Neural progenitor cell (in vitro differentiated cells): ENCODE results near the gene RMND5A. TPM values are rescaled to one million over a fixed set of nuclear protein-coding genes. Genes with fewer than 3 reads are reported as not detected.
A peak's percentile ranks its signal among the peaks of the same experiment; 100 is the strongest.

Experiments
- DNase-seq: peaks from one replicate; pipeline ENCODE4 v3.0.0-alpha.2; 2016; ENCODE audit warnings: low spot score
- H2AFZ ChIP-seq: fragments of 200-600 bp; sonication (generic); replicated peaks from 2 replicates; pipeline ENCODE4 v1.6.1; 2016; ENCODE audit warnings: antibody characterized with exemption
- H3F3A ChIP-seq: fragments of 200-600 bp; sonication (generic); 2 replicates; pipeline ENCODE4 v1.6.1; 2016; ENCODE audit warnings: antibody characterized with exemption, low read depth
- H3K27ac ChIP-seq: fragments of 200-600 bp; sonication (generic); 2 replicates; pipeline ENCODE4 v1.5.1; 2016; ENCODE audit warnings: mild to moderate bottlenecking
- H3K27me3 ChIP-seq: fragments of 200-600 bp; sonication (generic); 2 replicates; pipeline ENCODE4 v1.6.1; 2016; ENCODE audit warnings: mild to moderate bottlenecking, moderate library complexity
- H3K36me3 ChIP-seq: fragments of 200-600 bp; sonication (generic); 2 replicates; pipeline ENCODE4 v1.5.1; 2016
- H3K4me1 ChIP-seq: fragments of 200-600 bp; sonication (generic); 2 replicates; pipeline ENCODE4 v1.6.1; 2016; ENCODE audit warnings: mixed run types
- H3K4me2 ChIP-seq: fragments of 200-600 bp; sonication (generic); 2 replicates; pipeline ENCODE4 v1.6.1; 2016
- H3K4me3 ChIP-seq: fragments of 200-600 bp; sonication (generic); 2 replicates; pipeline ENCODE4 v1.5.1; 2016
- H3K79me2 ChIP-seq: fragments of 200-600 bp; sonication (generic); 2 replicates; pipeline ENCODE4 v1.6.1; 2016; ENCODE audit warnings: low read depth
- H3K9ac ChIP-seq: fragments of 200-600 bp; sonication (generic); 2 replicates; pipeline ENCODE4 v1.6.1; 2016
- H3K9me3 ChIP-seq: fragments of 200-600 bp; sonication (generic); 2 replicates; pipeline ENCODE4 v1.5.1; 2016; ENCODE audit warnings: low read depth
- H4K20me1 ChIP-seq: fragments of 200-600 bp; sonication (generic); 2 replicates; pipeline ENCODE4 v1.6.1; 2016; ENCODE audit warnings: low read depth
- H3K27ac Mint-ChIP-seq: 3 replicates; pipeline ENCODE4 v1.8.0; 2021; ENCODE audit warnings: mixed read lengths
- H3K27me3 Mint-ChIP-seq: 2 replicates; pipeline ENCODE4 v1.8.0; 2022; ENCODE audit warnings: low read depth, mild to moderate bottlenecking, inconsistent platforms, moderate library complexity, mixed read lengths; ENCODE audit not compliant: insufficient read depth
- H3K36me3 Mint-ChIP-seq: 3 replicates; pipeline ENCODE4 v1.8.0; 2021; ENCODE audit warnings: mixed read lengths
- H3K4me1 Mint-ChIP-seq: 3 replicates; pipeline ENCODE4 v1.8.0; 2021; ENCODE audit warnings: mixed read lengths
- H3K4me3 Mint-ChIP-seq: 3 replicates; pipeline ENCODE4 v1.8.0; 2021; ENCODE audit warnings: mild to moderate bottlenecking, moderate library complexity, mixed read lengths
- H3K9me3 Mint-ChIP-seq: 3 replicates; pipeline ENCODE4 v1.8.0; 2020; ENCODE audit warnings: mixed read lengths
- EZH2 ChIP-seq: fragments of 200-600 bp; sonication (generic); IDR thresholded peaks from 2 replicates; pipeline ENCODE4 v1.6.1; 2017; ENCODE audit warnings: antibody characterized with exemption, mild to moderate bottlenecking, moderate library complexity
- EZH2phosphoT487 ChIP-seq: fragments of 200-600 bp; sonication (generic); IDR thresholded peaks from 2 replicates; pipeline ENCODE4 v1.6.1; 2017; ENCODE audit warnings: antibody characterized with exemption
- total RNA-seq: library from RNA; depleted of rRNA; stranded (reverse); fragments of >200 nt; gene quantifications from 2 replicates; pipeline ENCODE4 v1.2.3, GENCODE V29; 2015; ENCODE audit warnings: low replicate concordance
- TF ChIP-seq, protein P1 (sequence below): fragments of 200-600 bp; sonication (generic); IDR thresholded peaks from 2 replicates; pipeline ENCODE4 v1.5.1; 2017; ENCODE audit warnings: antibody characterized with exemption, mild to moderate bottlenecking

Gene RMND5A
- total RNA-seq, 1 donor from 2014 or later, result 107 TPM

DNA sequence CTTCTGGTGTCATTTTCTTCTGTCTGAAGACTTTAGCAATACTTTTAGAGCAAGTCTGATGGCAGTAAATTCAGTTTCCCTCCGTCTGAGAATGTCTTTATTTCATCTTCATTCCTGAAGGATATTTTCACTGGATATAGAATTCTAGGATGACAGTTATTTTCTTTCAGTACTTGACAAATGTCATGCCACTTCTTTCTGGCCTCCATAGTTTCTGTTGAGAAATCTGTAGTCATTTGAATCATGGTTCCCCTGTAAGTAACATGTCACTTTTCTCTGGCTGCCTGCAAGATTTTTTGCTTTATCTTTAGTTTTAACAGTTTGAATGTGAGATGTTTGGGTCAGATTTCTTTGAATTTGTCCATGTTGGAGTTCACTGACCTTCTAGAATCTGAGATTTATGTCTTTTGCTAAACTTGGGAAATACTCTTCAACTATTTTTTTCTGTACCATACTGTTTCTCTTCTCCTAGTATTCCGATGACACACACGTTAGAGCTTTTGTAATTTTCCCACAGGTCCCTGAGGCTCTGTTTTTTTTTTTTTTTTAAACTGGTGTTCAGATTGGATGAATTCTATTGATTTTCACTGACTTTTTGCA, 30.2 kb downstream of the RMND5A start:
- H2AFZ ChIP-seq, result no peak overlapping the region
- no peak overlapping the region for H3K9ac ChIP-seq
- H3K4me2 ChIP-seq, result no peak overlapping the region
- H3K4me1 Mint-ChIP-seq, result peaks cover 6% of the 10 kb centered on the region
- no peak for DNase-seq
- H3K4me3 ChIP-seq, result no peak overlapping the region
- TF ChIP-seq, protein P1, sequence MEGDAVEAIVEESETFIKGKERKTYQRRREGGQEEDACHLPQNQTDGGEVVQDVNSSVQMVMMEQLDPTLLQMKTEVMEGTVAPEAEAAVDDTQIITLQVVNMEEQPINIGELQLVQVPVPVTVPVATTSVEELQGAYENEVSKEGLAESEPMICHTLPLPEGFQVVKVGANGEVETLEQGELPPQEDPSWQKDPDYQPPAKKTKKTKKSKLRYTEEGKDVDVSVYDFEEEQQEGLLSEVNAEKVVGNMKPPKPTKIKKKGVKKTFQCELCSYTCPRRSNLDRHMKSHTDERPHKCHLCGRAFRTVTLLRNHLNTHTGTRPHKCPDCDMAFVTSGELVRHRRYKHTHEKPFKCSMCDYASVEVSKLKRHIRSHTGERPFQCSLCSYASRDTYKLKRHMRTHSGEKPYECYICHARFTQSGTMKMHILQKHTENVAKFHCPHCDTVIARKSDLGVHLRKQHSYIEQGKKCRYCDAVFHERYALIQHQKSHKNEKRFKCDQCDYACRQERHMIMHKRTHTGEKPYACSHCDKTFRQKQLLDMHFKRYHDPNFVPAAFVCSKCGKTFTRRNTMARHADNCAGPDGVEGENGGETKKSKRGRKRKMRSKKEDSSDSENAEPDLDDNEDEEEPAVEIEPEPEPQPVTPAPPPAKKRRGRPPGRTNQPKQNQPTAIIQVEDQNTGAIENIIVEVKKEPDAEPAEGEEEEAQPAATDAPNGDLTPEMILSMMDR, result no peak
- TF ChIP-seq EZH2phosphoT487, result no peak
- TF ChIP-seq EZH2, result no peak
- H3K27ac ChIP-seq, result no peak overlapping the region
- peaks cover 78% of the 10 kb centered on the region for H3K79me2 ChIP-seq
- no peak overlapping the region for H3K4me3 Mint-ChIP-seq
- H3K27ac Mint-ChIP-seq, result no peak overlapping the region
- H3F3A ChIP-seq, result no peaks in the 10 kb centered on the region
- peaks cover 9% of the 10 kb centered on the region for H3K9me3 ChIP-seq
- peaks cover 42% of the 10 kb centered on the region for H3K36me3 ChIP-seq
- peaks cover 24% of the 10 kb centered on the region for H3K9me3 Mint-ChIP-seq
- peaks cover 28% of the 10 kb centered on the region for H4K20me1 ChIP-seq
- peaks cover 12% of the 10 kb centered on the region for H3K4me1 ChIP-seq
- no peaks in the 10 kb centered on the region for H3K27me3 ChIP-seq
- peaks cover 56% of the 10 kb centered on the region for H3K36me3 Mint-ChIP-seq
- no peaks in the 10 kb centered on the region for H3K27me3 Mint-ChIP-seq

DNA sequence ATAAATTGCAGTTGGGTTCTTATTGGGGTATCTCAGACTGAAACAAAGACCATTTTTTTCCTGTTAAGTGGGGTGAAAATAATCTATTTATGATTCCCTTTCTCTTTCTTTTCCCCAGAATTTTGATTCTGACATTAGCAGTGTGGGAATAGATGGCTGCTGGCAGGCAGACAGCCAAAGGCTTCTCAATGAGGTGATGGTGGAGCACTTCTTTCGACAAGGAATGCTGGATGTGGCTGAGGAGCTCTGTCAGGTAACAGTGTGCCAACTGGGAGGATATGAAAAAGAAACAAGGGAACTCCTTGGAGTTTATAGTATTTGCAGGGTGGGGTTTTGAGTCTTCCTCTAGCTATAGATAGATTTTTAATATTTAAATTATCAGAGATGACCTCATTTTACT, 31.7 kb downstream of the RMND5A start:
- Histone ChIP-seq H3F3A (no peaks in the 10 kb centered on the region), H3K36me3 (peaks cover 42% of the 10 kb centered on the region), H3K4me1 (peaks cover 12% of the 10 kb centered on the region), H3K9me3 (peaks cover 9% of the 10 kb centered on the region), H2AFZ (no peak overlapping the region), H3K4me3 (no peak overlapping the region), H3K27me3 (no peaks in the 10 kb centered on the region), H4K20me1 (peaks cover 15% of the 10 kb centered on the region), H3K79me2 (peaks cover 64% of the 10 kb centered on the region), H3K4me2 (no peak overlapping the region), H3K9ac (no peak overlapping the region), H3K27ac (no peak overlapping the region)
- Mint-ChIP-seq H3K4me3 (no peak overlapping the region), H3K27me3 (no peaks in the 10 kb centered on the region), H3K4me1 (peaks cover 6% of the 10 kb centered on the region), H3K27ac (no peak overlapping the region), H3K36me3 (peaks cover 69% of the 10 kb centered on the region), H3K9me3 (peaks cover 24% of the 10 kb centered on the region)
- DNase-seq, result no peak
- TF ChIP-seq EZH2phosphoT487 (no peak), EZH2 (no peak)
- TF ChIP-seq, protein P1, result no peak

- Mint-ChIP-seq H3K27ac (no peak overlapping the region), H3K36me3 (peaks cover 68% of the 10 kb centered on the region), H3K27me3 (peaks cover 3% of the 10 kb centered on the region), H3K4me3 (no peak overlapping the region), H3K4me1 (no peaks in the 10 kb centered on the region), H3K9me3 (peaks cover 24% of the 10 kb centered on the region)
- Histone ChIP-seq H3K9me3 (peaks cover 9% of the 10 kb centered on the region), H3F3A (no peaks in the 10 kb centered on the region), H3K36me3 (peaks cover 42% of the 10 kb centered on the region), H3K79me2 (peaks cover 60% of the 10 kb centered on the region), H3K4me1 (peaks cover 2% of the 10 kb centered on the region), H3K27ac (peak overlapping the region; percentile 40), H3K4me3 (no peak overlapping the region), H4K20me1 (peaks cover 4% of the 10 kb centered on the region), H3K4me2 (no peak overlapping the region), H3K27me3 (no peaks in the 10 kb centered on the region), H2AFZ (no peak overlapping the region), H3K9ac (no peak overlapping the region)
- no peak for DNase-seq
- TF ChIP-seq EZH2phosphoT487, result no peak
- TF ChIP-seq, protein P1, result no peak
- TF ChIP-seq EZH2, result no peak
These were observed 32.8 kb downstream of the RMND5A start for GRCh38 chr2:86752934-86753333.
